ENCODE data around the gene CD300LD.
"Not testable (repeated sequence)": the region's sequence is repeated elsewhere in the genome, so short reads cannot be mapped to it uniquely, and the experiment has no call there.

Gene CD300LD

DNA sequence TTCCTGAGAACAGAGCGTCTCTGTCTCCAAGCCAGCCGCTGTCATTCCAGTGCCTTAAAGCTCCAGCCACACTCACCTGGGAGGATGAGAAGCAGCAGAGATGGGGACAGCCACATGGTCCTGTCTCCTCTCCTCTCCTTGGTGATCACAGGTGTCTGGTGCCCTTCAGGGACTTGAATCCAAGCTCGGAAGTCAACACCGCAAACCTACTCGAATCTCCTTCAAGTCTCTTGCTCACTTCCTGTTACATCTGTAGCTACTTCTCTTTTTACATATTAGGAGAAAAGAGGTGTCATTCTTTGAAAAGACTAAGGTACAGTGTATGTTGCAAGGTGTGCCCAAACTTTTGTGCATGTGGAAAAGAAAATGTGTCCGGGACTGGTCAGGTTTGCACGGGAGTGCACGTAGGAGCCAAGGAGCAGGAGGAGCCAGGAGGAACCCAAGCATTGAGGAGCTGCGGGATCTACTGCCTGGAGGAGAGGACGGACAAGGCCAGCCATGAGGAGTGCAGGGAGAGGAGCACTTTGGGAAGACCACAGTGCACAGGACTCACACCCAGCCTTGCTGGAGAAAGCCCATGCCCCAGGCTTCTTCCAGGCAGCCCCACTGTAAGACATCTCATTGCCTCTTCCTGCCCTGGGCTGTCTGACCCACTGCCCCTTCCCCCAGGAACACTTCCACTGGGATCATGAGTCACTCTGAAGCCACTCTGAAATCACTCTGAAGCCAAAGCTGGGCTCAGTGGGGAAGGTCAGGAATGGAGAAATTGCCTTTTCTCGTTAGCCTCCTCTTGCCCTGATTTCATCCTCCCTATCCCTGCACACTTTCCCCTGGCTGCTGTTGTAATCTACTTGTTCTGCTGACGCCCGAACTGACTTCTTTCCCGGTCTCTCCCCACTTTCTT lies at the start of gene CD300LD:
TSS of gene CD300LD (minus strand) at position 197 of the 904 bp plus-strand sequence. CDS start at position 116, 81 bp downstream.
- no peak for DNase-seq (ENCODE audit: low read depth)

DNA sequence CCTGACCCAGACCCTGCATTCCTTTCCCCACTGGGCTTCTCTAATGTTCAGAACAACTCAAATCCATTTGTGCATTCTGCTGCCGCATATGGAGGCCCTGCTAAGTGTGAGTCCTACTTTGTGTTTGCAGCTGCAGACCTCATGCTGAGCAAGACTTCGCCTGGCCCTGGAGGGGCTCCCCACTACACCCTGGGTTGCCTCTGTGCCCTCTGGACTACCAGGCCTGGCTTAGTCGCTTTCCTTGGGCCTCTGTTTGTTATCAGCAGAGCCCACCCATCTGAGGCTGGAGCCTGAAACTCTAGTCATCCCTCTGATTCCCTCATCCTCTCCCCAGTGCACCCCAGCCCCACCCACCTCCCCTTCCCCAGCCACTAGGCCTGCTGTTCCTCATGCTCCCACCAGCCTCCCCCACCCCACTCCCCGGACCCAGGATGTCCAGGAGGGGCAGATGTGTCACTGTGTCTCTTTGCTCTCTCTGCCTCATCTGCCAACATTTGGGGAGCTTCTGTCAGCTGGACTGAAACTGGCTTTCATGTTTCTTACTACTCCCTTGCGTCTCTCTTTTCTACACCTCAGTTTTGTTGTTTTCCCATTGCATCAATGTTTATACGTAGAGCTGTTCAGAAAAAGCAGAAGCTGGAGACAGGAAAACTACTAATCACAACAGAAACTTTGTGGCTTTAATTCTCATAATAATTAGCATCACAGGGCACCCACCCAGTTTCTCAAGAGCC lies 49.3 kb upstream of the CD300LD start:
- no peak for DNase-seq (ENCODE audit: low read depth)

DNA sequence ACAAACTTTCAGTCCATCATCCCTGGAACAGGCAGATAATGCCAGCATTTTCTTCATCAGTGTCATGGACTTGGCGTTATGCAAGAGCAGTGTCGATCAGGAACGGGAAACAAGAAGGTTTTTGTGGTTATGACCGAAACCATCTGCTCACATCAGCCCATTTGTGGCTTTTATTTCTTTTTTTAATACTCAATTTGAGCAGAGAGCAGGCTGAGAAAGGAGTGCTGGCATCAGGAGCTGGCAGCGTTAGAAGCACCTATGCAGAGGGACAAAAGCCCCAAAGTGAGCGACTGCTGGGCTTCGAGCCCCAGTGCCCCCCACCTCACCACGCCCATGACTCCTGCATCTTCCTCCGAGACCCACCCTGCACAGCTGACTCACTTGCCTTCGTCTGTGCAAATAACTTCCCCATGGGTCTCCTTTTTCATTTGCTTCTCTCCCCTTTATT lies 47.6 kb upstream of the CD300LD start:
- DNase-seq (ENCODE audit: low read depth), result no peak

GRCh38 chr17:74637926-74638325 lies 45.8 kb upstream of the CD300LD start:
- no peak for DNase-seq (ENCODE audit: low read depth)

- DNase-seq (ENCODE audit: low read depth), result no peak
Measured at GRCh38 chr17:74637265-74637664, 45.2 kb upstream of the CD300LD start.

DNA sequence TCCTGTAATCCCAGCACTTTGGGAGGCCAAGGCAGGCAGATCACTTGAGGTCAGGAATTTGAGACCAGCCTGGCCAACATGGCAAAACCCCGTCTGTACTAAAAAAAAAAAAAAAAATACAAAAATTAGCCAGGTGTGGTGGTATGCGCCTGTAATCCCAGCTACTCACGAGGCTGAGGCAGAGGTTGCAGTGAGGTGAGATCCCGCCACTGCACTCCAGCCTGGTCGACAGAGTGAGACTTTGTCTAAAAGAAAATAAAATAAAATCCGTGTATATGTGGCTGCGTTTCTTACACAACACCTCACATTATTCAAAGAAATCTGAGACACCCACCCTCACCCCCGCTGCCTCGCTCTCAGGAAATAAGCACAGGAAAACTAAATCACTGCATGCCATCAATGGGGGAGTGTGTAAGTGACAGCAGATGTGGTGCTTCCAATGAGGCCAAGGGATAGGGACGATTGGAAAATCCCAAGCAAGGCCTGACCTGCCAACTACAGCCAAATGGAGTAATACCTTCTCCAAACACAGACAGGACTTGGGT lies 44.5 kb upstream of the CD300LD start:
- not testable (repeated sequence) for DNase-seq (ENCODE audit: low read depth)

DNA sequence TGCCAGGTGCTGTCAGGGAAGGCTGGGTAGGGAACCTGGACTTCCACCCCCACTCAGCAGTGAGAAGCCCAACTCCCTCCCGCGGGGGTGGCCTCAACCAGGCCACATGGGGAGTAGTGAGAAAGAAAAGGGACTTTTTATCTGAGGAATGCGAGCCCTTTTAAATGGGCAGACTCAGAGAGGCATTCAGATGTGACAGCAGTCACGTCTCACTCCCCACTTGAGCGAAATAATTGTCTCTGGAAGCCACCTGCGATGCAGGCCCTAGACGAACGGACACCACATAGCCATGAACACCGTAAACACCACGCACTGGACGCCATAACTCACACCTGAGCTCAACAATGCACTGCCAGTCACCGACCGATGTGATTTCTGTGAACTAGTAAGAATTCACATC lies 43.3 kb upstream of the CD300LD start:
- DNase-seq (ENCODE audit: low read depth), result no peak

DNA sequence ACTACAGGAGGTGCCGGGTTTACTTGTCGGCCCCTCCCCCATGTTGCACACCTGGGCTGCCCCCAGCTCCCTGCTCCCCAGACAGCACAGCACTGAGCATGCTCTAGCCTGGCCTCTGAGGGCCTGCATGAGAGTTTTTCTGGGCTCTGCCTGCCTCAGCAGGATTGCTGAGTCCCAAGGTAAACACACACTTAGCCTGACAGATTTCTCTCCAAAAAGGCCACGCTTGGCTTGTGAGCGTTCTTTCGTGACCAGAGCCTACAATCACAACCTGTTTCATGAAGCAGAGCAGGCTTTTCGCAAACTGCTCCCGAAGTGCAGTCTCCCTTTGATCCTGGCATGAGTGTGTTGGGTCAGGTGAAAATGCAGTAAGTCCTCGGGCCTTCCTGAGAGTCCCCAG lies 41.2 kb upstream of the CD300LD start:
- DNase-seq (ENCODE audit: low read depth), result no peak

DNA sequence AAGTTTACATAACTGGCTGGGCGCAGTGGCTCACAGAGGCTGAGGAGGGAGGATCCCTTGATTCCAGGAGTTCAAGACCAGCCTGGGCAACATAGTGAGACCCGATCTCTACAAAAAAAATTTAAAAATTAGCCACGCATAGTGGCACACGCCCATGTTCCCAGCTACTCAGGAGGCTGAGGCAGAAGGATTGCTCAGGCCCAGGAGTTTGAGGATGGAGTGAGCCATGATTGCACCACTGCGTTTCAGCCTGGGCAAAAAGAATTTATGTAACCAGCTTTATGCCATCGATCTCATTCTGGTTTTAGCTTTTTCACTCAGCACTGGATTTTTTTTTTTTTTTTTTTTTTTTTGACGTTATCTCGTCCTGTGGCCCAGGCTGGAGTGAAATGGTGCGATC lies 40.5 kb upstream of the CD300LD start:
- DNase-seq (ENCODE audit: low read depth), result no peak

GRCh38 chr17:74631468-74632450 lies 39.7 kb upstream of the CD300LD start:
- DNase-seq (ENCODE audit: low read depth), result peak; percentile 39

- DNase-seq (ENCODE audit: low read depth), result not testable (repeated sequence)
Measured at GRCh38 chr17:74630251-74630650, 38.2 kb upstream of the CD300LD start.

- no peak for DNase-seq (ENCODE audit: low read depth)
Measured at GRCh38 chr17:74625661-74626060, 33.6 kb upstream of the CD300LD start.

DNA sequence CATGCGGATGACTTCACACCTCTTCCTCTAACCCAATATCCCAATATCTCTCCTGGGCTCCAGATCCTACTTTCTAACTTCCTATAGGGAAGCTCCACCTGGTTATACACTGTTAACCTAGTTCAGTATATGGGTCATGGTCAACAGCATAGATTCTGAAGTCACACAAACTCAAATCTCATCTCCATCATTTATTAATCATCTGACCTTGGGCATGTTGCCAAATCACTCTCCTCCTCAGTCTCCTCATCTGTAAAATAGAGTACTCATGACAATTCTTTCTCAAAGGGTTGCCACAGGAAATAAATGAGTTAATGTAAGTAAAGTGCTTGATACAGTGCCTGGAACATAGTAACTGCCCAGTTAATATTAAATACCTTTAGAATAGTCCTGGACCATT lies 32.0 kb upstream of the CD300LD start:
- DNase-seq (ENCODE audit: low read depth), result no peak

- DNase-seq (ENCODE audit: low read depth), result no peak
Measured at GRCh38 chr17:74623693-74624093, 31.6 kb upstream of the CD300LD start, which contains the start of gene CD300E. CD300E (minus strand) TSS chr17:74623738; CDS start chr17:74623621, 117 bp downstream.

GRCh38 chr17:74619077-74619673 lies 27.1 kb upstream of the CD300LD start:
- DNase-seq (ENCODE audit: low read depth), result no peak

GRCh38 chr17:74618451-74618850 lies 26.4 kb upstream of the CD300LD start:
- DNase-seq (ENCODE audit: low read depth), result no peak

GRCh38 chr17:74616696-74617095 lies 24.6 kb upstream of the CD300LD start:
- no peak for DNase-seq (ENCODE audit: low read depth)

- DNase-seq (ENCODE audit: low read depth), result no peak
Measured at GRCh38 chr17:74612046-74612445, 20.0 kb upstream of the CD300LD start.

DNA sequence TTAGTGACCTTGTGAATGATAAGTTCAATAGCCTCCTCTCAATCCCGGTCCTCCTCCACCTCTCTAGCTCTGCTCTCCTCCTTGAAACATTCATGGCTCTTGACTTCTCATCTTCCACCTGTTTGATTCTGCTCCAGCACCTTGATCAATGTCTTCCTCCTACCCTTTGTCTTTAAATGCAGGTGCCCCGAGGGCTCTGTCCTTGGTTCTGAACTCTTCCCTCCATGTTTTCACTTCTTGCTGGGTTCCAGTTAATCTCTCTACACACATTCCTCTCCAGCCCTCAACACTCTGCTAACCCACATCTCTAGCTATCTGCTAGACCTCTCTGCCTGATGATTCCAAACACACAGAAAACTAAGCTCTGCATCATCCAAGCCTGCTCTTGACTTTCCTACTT lies 18.0 kb upstream of the CD300LD start:
- DNase-seq (ENCODE audit: low read depth), result no peak

GRCh38 chr17:74608511-74608910 lies 16.4 kb upstream of the CD300LD start:
- DNase-seq (ENCODE audit: low read depth), result no peak

GRCh38 chr17:74607221-74607620 lies 15.1 kb upstream of the CD300LD start:
- no peak for DNase-seq (ENCODE audit: low read depth)
